Mesenchymal stem cell (in vitro differentiated cells and primary cell): ENCODE results near the gene RPS2.
A peak's percentile ranks its signal among the peaks of the same experiment; 100 is the strongest.

Experiments
- DNase-seq: peaks from one replicate; pipeline ENCODE4 v3.0.0-alpha.2; 2013
- H2AFZ ChIP-seq: one replicate; pipeline ENCODE4 v1.6.1; 2013; ENCODE audit warnings: low read depth, mild to moderate bottlenecking, control low read depth, inconsistent platforms, low read length, moderate library complexity
- H2AK5ac ChIP-seq: 2 replicates; pipeline ENCODE4 v1.6.1; 2013; ENCODE audit warnings: low read length, moderate library complexity, mild to moderate bottlenecking, inconsistent platforms; ENCODE audit not compliant: severe bottlenecking
- H2BK120ac ChIP-seq: one replicate; pipeline ENCODE4 v1.6.1; 2013; ENCODE audit warnings: low read depth, mild to moderate bottlenecking, inconsistent platforms, low read length, moderate library complexity
- H2BK12ac ChIP-seq, 2 experiments: one replicate each; pipeline ENCODE4 v1.6.1; 2013; ENCODE audit warnings: inconsistent platforms in 2 of 2, low read length in 2 of 2, mild to moderate bottlenecking in 2 of 2, moderate library complexity in 2 of 2, control low read depth in 1 of 2
- H2BK15ac ChIP-seq: one replicate; pipeline ENCODE4 v1.6.1; 2013; ENCODE audit warnings: mild to moderate bottlenecking, low read depth, inconsistent platforms; ENCODE audit not compliant: poor library complexity, severe bottlenecking
- H2BK5ac ChIP-seq: 2 replicates; pipeline ENCODE4 v1.6.1; 2013; ENCODE audit warnings: low read depth, mild to moderate bottlenecking, low read length, control low read depth, inconsistent platforms; ENCODE audit not compliant: poor library complexity, severe bottlenecking
- H3K14ac ChIP-seq, 2 experiments: one replicate each; pipeline ENCODE4 v1.6.1; 2013; ENCODE audit warnings: inconsistent platforms in 2 of 2, low read length in 2 of 2, control low read depth in 1 of 2, mild to moderate bottlenecking in 1 of 2, moderate library complexity in 1 of 2
- H3K18ac ChIP-seq, 2 experiments: one replicate each; pipeline ENCODE4 v1.6.1; 2013; ENCODE audit warnings: inconsistent platforms in 2 of 2, low read length in 2 of 2, control low read depth in 1 of 2, low read depth in 1 of 2, mild to moderate bottlenecking in 1 of 2
- H3K23ac ChIP-seq, 2 experiments: one replicate each; pipeline ENCODE4 v1.6.1; 2013; ENCODE audit warnings: inconsistent platforms in 2 of 2, low read length in 2 of 2, mild to moderate bottlenecking in 2 of 2, moderate library complexity in 2 of 2, control low read depth in 1 of 2
- H3K27ac ChIP-seq: 2 replicates; pipeline ENCODE4 v1.5.1; 2013; ENCODE audit warnings: mild to moderate bottlenecking, moderate library complexity, low read length, control low read depth, inconsistent platforms; ENCODE audit not compliant: poor library complexity, severe bottlenecking
- H3K27me3 ChIP-seq, 2 experiments: 2 replicates each; pipeline versions ENCODE4 v1.6.1 to v1.7.0; 2013; ENCODE audit warnings: low read length in 2 of 2, mild to moderate bottlenecking in 2 of 2, moderate library complexity in 2 of 2, control low read depth in 1 of 2, inconsistent platforms in 1 of 2; ENCODE audit not compliant: control insufficient read depth in 1 of 2, insufficient read depth in 1 of 2
- H3K36me3 ChIP-seq, 2 experiments: 2 replicates each; pipeline versions ENCODE4 v1.6.1 to v1.7.0; 2013; ENCODE audit warnings: low read length in 2 of 2, control low read depth in 1 of 2, inconsistent platforms in 1 of 2, low read depth in 1 of 2, mild to moderate bottlenecking in 1 of 2; ENCODE audit not compliant: insufficient read depth in 2 of 2, control insufficient read depth in 1 of 2
- H3K4ac ChIP-seq, 2 experiments: one replicate each; pipeline ENCODE4 v1.6.1; 2013; ENCODE audit warnings: inconsistent platforms in 2 of 2, low read length in 2 of 2, mild to moderate bottlenecking in 2 of 2, moderate library complexity in 2 of 2, control low read depth in 1 of 2, low read depth in 1 of 2
- H3K4me1 ChIP-seq: 2 replicates; pipeline ENCODE4 v1.6.1; 2013; ENCODE audit warnings: low read depth, low read length, control low read depth; ENCODE audit not compliant: control insufficient read depth, insufficient read depth
- H3K4me2 ChIP-seq: 2 replicates; pipeline ENCODE4 v1.6.1; 2013; ENCODE audit warnings: low read length, mild to moderate bottlenecking, inconsistent platforms; ENCODE audit not compliant: poor library complexity, severe bottlenecking
- H3K4me3 ChIP-seq, 2 experiments: 2 replicates each; pipeline versions ENCODE4 v1.5.1 to v1.7.0; 2013; ENCODE audit warnings: low read length in 2 of 2, mild to moderate bottlenecking in 2 of 2, control low read depth in 1 of 2, low read depth in 1 of 2; ENCODE audit not compliant: insufficient read depth in 1 of 2
- H3K79me1 ChIP-seq: replicated peaks from 2 replicates; pipeline ENCODE4 v1.6.1; 2013; ENCODE audit warnings: mild to moderate bottlenecking, control low read depth, low read length, inconsistent platforms; ENCODE audit not compliant: poor library complexity, severe bottlenecking
- H3K9ac ChIP-seq: 2 replicates; pipeline ENCODE4 v1.7.0; 2013; ENCODE audit warnings: mild to moderate bottlenecking, low read length, moderate library complexity
- H3K9me3 ChIP-seq: 2 replicates; pipeline ENCODE4 v1.7.0; 2013; ENCODE audit warnings: mild to moderate bottlenecking, low read length; ENCODE audit not compliant: control insufficient read depth
- H4K8ac ChIP-seq: one replicate; pipeline ENCODE4 v1.6.1; 2013; ENCODE audit warnings: inconsistent platforms, mild to moderate bottlenecking, low read length, moderate library complexity
- H4K91ac ChIP-seq: one replicate; pipeline ENCODE4 v1.6.1; 2013; ENCODE audit warnings: mild to moderate bottlenecking, low read length, inconsistent platforms
- WGBS: methylation state at CpG from one replicate; pipeline ENCODE4 v1.1.7; 2013; ENCODE audit warnings: mixed read lengths; 5-methylcytosine and 5-hydroxymethylcytosine counted together

Gene RPS2

GRCh38 chr16:2003827-2004641, 39.4 kb upstream of the RPS2 start:
- peak overlapping the region in 1 of 2 experiments; percentile 44 for H3K4me3 ChIP-seq
- H2AFZ ChIP-seq = no peak overlapping the region
- H3K79me1 ChIP-seq = peaks cover 32% of the 10 kb centered on the region
- peak; percentile 92 for DNase-seq
- H3K9ac ChIP-seq = peak overlapping the region; percentile 59
- H3K14ac ChIP-seq = peak overlapping the region in 1 of 2 experiments; percentile 23
- no peaks in the 10 kb centered on the region for H3K27me3 ChIP-seq
- peak overlapping the region in 1 of 2 experiments; percentile 67 for H3K18ac ChIP-seq
- peak overlapping the region; percentile 72 for H2AK5ac ChIP-seq
- H2BK120ac ChIP-seq = peak overlapping the region; percentile 37
- H3K23ac ChIP-seq = no peak overlapping the region
- no peak overlapping the region for H2BK15ac ChIP-seq
- peaks cover 43 to 83% of the 10 kb centered on the region in 2 experiments for H3K36me3 ChIP-seq
- H3K4me2 ChIP-seq = peak overlapping the region; percentile 30
- peaks cover 51% of the 10 kb centered on the region for H3K4me1 ChIP-seq
- H2BK5ac ChIP-seq = no peak overlapping the region
- 34% methylated on average over 36 of the region's 36 CpGs for WGBS
- H4K91ac ChIP-seq = peak overlapping the region; percentile 43
- no peak overlapping the region for H3K27ac ChIP-seq
- no peaks in the 10 kb centered on the region for H3K9me3 ChIP-seq
- peak overlapping the region; percentile 33 for H4K8ac ChIP-seq
- H2BK12ac ChIP-seq = peak overlapping the region in 1 of 2 experiments; percentile 52
- peak overlapping the region; percentile 35 to 59 for H3K4ac ChIP-seq

DNA sequence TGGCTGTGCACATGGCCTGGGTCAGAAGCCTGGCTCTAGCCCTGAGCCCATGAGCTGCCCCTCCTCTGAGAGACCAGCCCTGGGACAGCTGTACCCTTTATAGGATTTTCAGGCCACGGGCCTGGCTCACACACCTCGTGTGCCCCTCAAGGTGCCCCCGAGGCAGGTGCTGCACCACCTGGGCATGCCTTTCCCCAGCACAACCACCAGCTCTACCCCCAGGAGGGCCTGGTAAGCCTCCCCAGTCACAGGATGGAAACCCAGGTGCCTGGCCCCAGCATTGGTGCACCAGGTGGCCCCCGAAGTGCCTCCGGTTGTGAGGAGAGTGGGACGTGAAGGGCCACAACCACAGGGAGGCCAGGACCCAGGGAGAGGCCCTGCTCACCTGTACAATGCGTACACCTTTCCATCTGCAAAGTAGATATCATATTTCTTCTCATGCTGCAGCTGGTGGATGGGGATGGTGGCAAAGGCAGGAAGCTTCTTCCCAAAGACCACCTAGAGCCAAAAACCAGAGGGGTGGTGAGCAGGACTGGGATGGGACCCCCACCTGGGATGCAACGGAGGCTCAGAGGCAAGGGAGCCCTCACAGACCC, 38.7 kb upstream of the RPS2 start:
- peak overlapping the region; percentile 8 for H4K91ac ChIP-seq
- H2BK12ac ChIP-seq = peak overlapping the region in 1 of 2 experiments; percentile 21
- H4K8ac ChIP-seq = no peak overlapping the region
- no peak for DNase-seq
- no peak overlapping the region for H3K14ac ChIP-seq
- H3K4ac ChIP-seq = no peak overlapping the region
- H3K4me2 ChIP-seq = no peak overlapping the region
- H3K79me1 ChIP-seq = peaks cover 33% of the 10 kb centered on the region
- no peak overlapping the region for H2AFZ ChIP-seq
- WGBS = 82% methylated on average over 8 of the region's 8 CpGs
- no peaks in the 10 kb centered on the region for H3K9me3 ChIP-seq
- no peak overlapping the region for H2BK5ac ChIP-seq
- no peak overlapping the region for H3K27ac ChIP-seq
- no peak overlapping the region for H3K23ac ChIP-seq
- peaks cover 48% of the 10 kb centered on the region for H3K4me1 ChIP-seq
- no peaks in the 10 kb centered on the region for H3K27me3 ChIP-seq
- no peak overlapping the region for H3K18ac ChIP-seq
- no peak overlapping the region for H2BK120ac ChIP-seq
- H3K4me3 ChIP-seq = peak overlapping the region in 1 of 2 experiments; percentile 37
- peaks cover 44 to 90% of the 10 kb centered on the region in 2 experiments for H3K36me3 ChIP-seq
- H3K9ac ChIP-seq = peak overlapping the region; percentile 59
- H2BK15ac ChIP-seq = no peak overlapping the region
- no peak overlapping the region for H2AK5ac ChIP-seq

DNA sequence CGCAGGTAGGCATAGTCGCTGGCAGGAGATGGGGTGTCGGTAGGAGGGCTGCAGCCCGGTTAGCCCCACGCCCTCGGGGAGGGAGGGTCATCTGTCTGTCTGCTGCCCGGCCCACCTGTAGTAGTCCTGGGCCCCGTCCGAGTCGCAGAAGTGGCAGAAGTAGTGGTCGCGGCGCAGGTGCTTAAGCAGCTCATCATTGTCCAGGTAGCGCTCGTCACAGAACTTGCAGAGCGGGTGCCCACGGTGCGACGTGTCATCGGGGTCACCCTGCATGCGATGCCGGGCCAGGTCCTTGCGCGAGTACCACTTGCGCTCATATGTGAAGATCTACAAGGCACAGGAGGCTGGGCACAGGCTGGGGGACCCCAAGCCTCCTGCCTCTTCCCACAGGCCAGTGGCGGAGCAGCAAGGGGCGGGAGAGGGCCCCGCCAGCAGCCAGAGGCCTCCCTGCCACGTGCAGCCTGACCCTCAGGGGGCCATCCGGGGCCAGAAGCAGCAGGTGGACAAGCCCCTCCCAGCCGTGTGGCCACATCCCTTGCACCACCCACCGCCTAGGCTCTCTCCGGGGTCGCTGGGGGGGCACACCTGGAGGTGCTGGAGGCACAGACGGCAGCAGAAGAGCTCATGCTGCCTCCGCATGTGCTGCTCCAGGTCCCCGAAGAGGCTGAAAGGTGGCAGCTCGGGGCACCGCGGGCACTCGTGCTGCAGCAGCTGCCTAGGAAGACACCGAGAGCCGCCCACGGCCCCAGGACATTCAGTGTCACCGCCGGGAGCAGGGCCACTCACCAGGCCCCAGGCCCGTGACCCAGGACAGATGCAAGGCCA, 38.0 kb upstream of the RPS2 start:
- H3K4me1 ChIP-seq = peaks cover 41% of the 10 kb centered on the region
- H2AK5ac ChIP-seq = no peak overlapping the region
- H3K27me3 ChIP-seq = no peaks in the 10 kb centered on the region
- H3K9ac ChIP-seq = no peak overlapping the region
- H3K36me3 ChIP-seq = peaks cover 51 to 95% of the 10 kb centered on the region in 2 experiments
- H3K4ac ChIP-seq = no peak overlapping the region
- peaks cover 33% of the 10 kb centered on the region for H3K79me1 ChIP-seq
- WGBS = 96% methylated on average over 47 of the region's 47 CpGs
- H3K4me3 ChIP-seq = no peak overlapping the region
- no peak overlapping the region for H2BK120ac ChIP-seq
- H4K8ac ChIP-seq = no peak overlapping the region
- no peak overlapping the region for H3K4me2 ChIP-seq
- DNase-seq = no peak
- H3K27ac ChIP-seq = no peak overlapping the region
- H3K9me3 ChIP-seq = no peaks in the 10 kb centered on the region
- no peak overlapping the region for H2BK12ac ChIP-seq
- H2BK5ac ChIP-seq = no peak overlapping the region
- no peak overlapping the region for H3K18ac ChIP-seq
- no peak overlapping the region for H3K23ac ChIP-seq
- H3K14ac ChIP-seq = no peak overlapping the region
- no peak overlapping the region for H4K91ac ChIP-seq
- no peak overlapping the region for H2BK15ac ChIP-seq
- no peak overlapping the region for H2AFZ ChIP-seq
